H1 (cell line): Measurements from ENCODE around the gene SERGEF. TPM values are rescaled to one million over a fixed set of nuclear protein-coding genes. Genes with fewer than 3 reads are reported as not detected.

Source experiments
- CTCF ChIA-PET: fragments of 300-600 bp; sonication (Branson Sonifier 250); formaldehyde crosslinking; loops from one replicate; lab custom pipeline; 2021; ENCODE audit not compliant: partially characterized antibody; lab: Charles Lee
- POLR2A ChIA-PET: fragments of 300-600 bp; sonication (Branson Sonifier 250); formaldehyde crosslinking; loops from one replicate; lab custom pipeline; 2021; ENCODE audit warnings: inconsistent platforms; ENCODE audit not compliant: partially characterized antibody; lab: Charles Lee
- DNase-seq, 2 experiments: peaks; one replicate each; pipeline versions ENCODE4 v3.0.0 to v3.0.0-alpha.2; 2010 to 2022; ENCODE audit warnings: low spot score in 2 of 2, low read depth in 1 of 2, mixed read lengths in 1 of 2
- FAIRE-seq: peaks from 2 replicates; lab custom pipeline; 2011; peaks lifted over from hg19 to GRCh38; lab: Jason Lieb, UNC
- H2AFZ ChIP-seq: 2 replicates; pipeline ENCODE4 v1.8.1; 2012; ENCODE audit warnings: low read length, inconsistent platforms
- H2AK5ac ChIP-seq: 2 replicates; pipeline ENCODE4 v1.6.1; 2013; ENCODE audit warnings: low read depth, low read length
- H2BK120ac ChIP-seq: replicated peaks from 2 replicates; pipeline ENCODE3; 2013; ENCODE audit warnings: low read depth, low read length, inconsistent platforms
- H2BK12ac ChIP-seq: 2 replicates; pipeline ENCODE4 v1.6.1; 2013; ENCODE audit warnings: low read depth, low read length
- H2BK15ac ChIP-seq: 2 replicates; pipeline ENCODE4 v1.6.1; 2013; ENCODE audit warnings: low read length
- H2BK20ac ChIP-seq: 2 replicates; pipeline ENCODE4 v1.6.1; 2013; ENCODE audit warnings: low read length
- H2BK5ac ChIP-seq: 2 replicates; pipeline ENCODE4 v1.6.1; 2013; ENCODE audit warnings: low read depth, low read length
- H3K14ac ChIP-seq: 2 replicates; pipeline ENCODE4 v1.6.1; 2013; ENCODE audit warnings: inconsistent platforms; ENCODE audit not compliant: insufficient read length
- H3K18ac ChIP-seq: 2 replicates; pipeline ENCODE4 v1.6.1; 2013; ENCODE audit warnings: low read length; ENCODE audit errors: extremely low read depth
- H3K23ac ChIP-seq: 2 replicates; pipeline ENCODE4 v1.6.1; 2013; ENCODE audit warnings: inconsistent platforms; ENCODE audit not compliant: insufficient read length
- H3K23me2 ChIP-seq: 2 replicates; pipeline ENCODE4 v1.6.1; 2013; ENCODE audit warnings: low read depth, low read length
- H3K27ac ChIP-seq: 2 replicates; pipeline ENCODE4 v1.6.1; 2011; ENCODE audit warnings: low read depth, low read length, inconsistent platforms
- H3K27me3 ChIP-seq, 4 experiments: replicated peaks in 1 of 4; 1 replicate in 1 of 4; 2 replicates in 3 of 4; pipeline versions ENCODE4 v1.6.1 to v1.8.1; 2011 to 2013; ENCODE audit warnings: low read length in 3 of 4, mild to moderate bottlenecking in 3 of 4, inconsistent platforms in 2 of 4, mixed read lengths in 2 of 4, moderate library complexity in 1 of 4; ENCODE audit not compliant: control insufficient read depth in 3 of 4, insufficient read depth in 3 of 4; ENCODE audit errors: extremely low read depth in 1 of 4
- H3K36me3 ChIP-seq, 4 experiments: 2 replicates each; pipeline versions ENCODE4 v1.6.1 to v1.8.1; 2011 to 2013; ENCODE audit warnings: mild to moderate bottlenecking in 4 of 4, low read length in 3 of 4, moderate library complexity in 2 of 4, control low read depth in 1 of 4, inconsistent platforms in 1 of 4; ENCODE audit not compliant: insufficient read depth in 4 of 4, control insufficient read depth in 2 of 4
- H3K4ac ChIP-seq: replicated peaks from 2 replicates; pipeline ENCODE3; 2013; ENCODE audit warnings: low read length, low read depth, mixed read lengths, inconsistent platforms; ENCODE audit not compliant: insufficient read length
- H3K4me1 ChIP-seq, 4 experiments: replicated peaks in 1 of 4; 1 replicate in 1 of 4; 2 replicates in 3 of 4; pipeline versions ENCODE4 v1.6.1 to v1.8.1; 2011 to 2013; ENCODE audit warnings: low read length in 3 of 4, inconsistent platforms in 2 of 4, mixed read lengths in 1 of 4; ENCODE audit not compliant: insufficient read depth in 4 of 4, control insufficient read depth in 3 of 4
- H3K4me2 ChIP-seq, 2 experiments: 2 replicates each; pipeline versions ENCODE4 v1.6.1 to v1.8.1; 2011 to 2013; ENCODE audit warnings: low read depth in 2 of 2, low read length in 2 of 2, control low read depth in 1 of 2, inconsistent platforms in 1 of 2, mild to moderate bottlenecking in 1 of 2; ENCODE audit not compliant: insufficient read depth in 1 of 2
- H3K4me3 ChIP-seq, 4 experiments: fragments of 200-600, 300-600 bp in 1 of 4; sonication (generic), shearing (Covaris generic), sonication (Bioruptor Twin) in 1 of 4; 2 replicates each; pipeline versions ENCODE4 v1.5.1 to v1.8.1; 2011 to 2016; ENCODE audit warnings: low read length in 4 of 4, low read depth in 3 of 4, control low read depth in 2 of 4, inconsistent platforms in 2 of 4, mild to moderate bottlenecking in 2 of 4, mixed read lengths in 1 of 4, moderate library complexity in 1 of 4; ENCODE audit not compliant: insufficient read depth in 2 of 4; ENCODE audit errors: extremely low read depth in 1 of 4
- H3K56ac ChIP-seq: replicated peaks from 2 replicates; pipeline ENCODE3; 2013; ENCODE audit warnings: low read depth, mild to moderate bottlenecking, mixed read lengths, low read length, inconsistent platforms; ENCODE audit not compliant: insufficient read length
- H3K79me1 ChIP-seq: 2 replicates; pipeline ENCODE4 v1.6.1; 2013; ENCODE audit warnings: low read depth, low read length, control low read depth
- H3K79me2 ChIP-seq, 2 experiments: 2 replicates each; pipeline versions ENCODE4 v1.6.1 to v1.8.1; 2012 to 2013; ENCODE audit warnings: low read length in 2 of 2, mild to moderate bottlenecking in 2 of 2, inconsistent platforms in 1 of 2; ENCODE audit not compliant: insufficient read depth in 2 of 2, control insufficient read depth in 1 of 2
- H3K9ac ChIP-seq, 4 experiments: replicated peaks in 1 of 4; 1 replicate in 1 of 4; 2 replicates in 3 of 4; pipeline versions ENCODE4 v1.6.1 to v1.8.1; 2011 to 2013; ENCODE audit warnings: low read depth in 3 of 4, low read length in 3 of 4, control low read depth in 2 of 4, mild to moderate bottlenecking in 2 of 4, moderate library complexity in 2 of 4, inconsistent platforms in 1 of 4; ENCODE audit errors: extremely low read depth in 1 of 4
- H3K9me3 ChIP-seq, 2 experiments: 2 replicates each; pipeline versions ENCODE4 v1.6.1 to v1.8.1; 2012 to 2013; ENCODE audit warnings: mild to moderate bottlenecking in 2 of 2, moderate library complexity in 2 of 2, control low read depth in 1 of 2, inconsistent platforms in 1 of 2, low read depth in 1 of 2, low read length in 1 of 2, mixed read lengths in 1 of 2; ENCODE audit not compliant: insufficient read depth in 2 of 2
- H4K20me1 ChIP-seq, 2 experiments: replicated peaks in 1 of 2; 2 replicates each; pipeline versions ENCODE3 to v1.8.1; 2011 to 2013; ENCODE audit warnings: inconsistent platforms in 2 of 2, low read length in 2 of 2, mild to moderate bottlenecking in 1 of 2; ENCODE audit not compliant: insufficient read depth in 2 of 2, control insufficient read depth in 1 of 2
- H4K5ac ChIP-seq: 2 replicates; pipeline ENCODE4 v1.6.1; 2013; ENCODE audit warnings: low read length, low read depth, mixed read lengths, inconsistent platforms; ENCODE audit not compliant: insufficient read length
- H4K8ac ChIP-seq: 2 replicates; pipeline ENCODE4 v1.8.0; 2013; ENCODE audit warnings: mild to moderate bottlenecking, moderate library complexity, low read length, inconsistent platforms; ENCODE audit not compliant: insufficient read depth; ENCODE audit errors: extremely low read depth
- H4K91ac ChIP-seq: replicated peaks from 2 replicates; pipeline ENCODE3; 2013; ENCODE audit warnings: low read length, mixed read lengths, inconsistent platforms; ENCODE audit not compliant: insufficient read length
- ASH2L ChIP-seq: fragments of 200-600, 300-600 bp; sonication (generic); IDR thresholded peaks from one replicate; pipeline ENCODE4 v1.7.1; 2017; ENCODE audit warnings: low read length
- E2F6 ChIP-seq: IDR thresholded peaks from 2 replicates; pipeline ENCODE4 v1.6.1; 2012; ENCODE audit warnings: inconsistent platforms
- RAD21 ChIP-seq, 2 experiments: IDR thresholded peaks in 1 of 2; conservative IDR thresholded peaks in 1 of 2; 2 replicates each; pipeline ENCODE4 v1.6.1; 2011; ENCODE audit warnings: low read depth in 2 of 2, low read length in 2 of 2, improper control_type of control experiment in 1 of 2, inconsistent platforms in 1 of 2, mild to moderate bottlenecking in 1 of 2, moderate library complexity in 1 of 2
- WGBS, 2 experiments: shearing (Covaris generic) in 1 of 2; methylation state at CpG; one replicate each; pipeline versions ENCODE4 v1.1.6 to v1.1.7; 2013 to 2015; ENCODE audit warnings: low lambda C conversion rate in 2 of 2, mixed read lengths in 2 of 2, inconsistent platforms in 1 of 2, low coverage in 1 of 2, missing lambda C conversion rate in 1 of 2; ENCODE audit not compliant: insufficient replicate concordance in 2 of 2, insufficient coverage in 1 of 2, insufficient read length in 1 of 2; ENCODE audit errors: extremely low coverage in 1 of 2, missing lambda C conversion rate in 1 of 2; 5-methylcytosine and 5-hydroxymethylcytosine counted together
- polyA plus RNA-seq, 7 experiments: library from polyadenylated mRNA; depleted of rRNA in 3 of 7; stranded (reverse) in 5 of 7; unstranded in 2 of 7; fragments of >200 nt in 5 of 7; fragments of 200-250 nt in 2 of 7; gene quantifications; 1 replicate in 5 of 7; 2 replicates in 1 of 7; 4 replicates in 1 of 7; pipeline versions ENCODE4 v1.2.1 to v1.2.3, GENCODE V29; 2011 to 2013; ENCODE audit warnings: missing spikeins in 2 of 7, mixed read lengths in 2 of 7
- total RNA-seq: library from RNA; stranded (reverse); fragmentation: NEBNext Ultra II Directional; extraction: Animal tissue kit (Norgen Biotek cat#: 25700); gene quantifications from 2 replicates; pipeline ENCODE4 v1.2.1, GENCODE V29; 2021
- TF ChIP-seq, protein P1 (sequence below), 3 experiments: IDR thresholded peaks; 1 replicate in 2 of 3; 2 replicates in 1 of 3; pipeline versions ENCODE4 v1.5.1 to v1.6.1; 2011; ENCODE audit warnings: low read length in 3 of 3, mild to moderate bottlenecking in 3 of 3, inconsistent platforms in 2 of 3, low read depth in 1 of 3, moderate library complexity in 1 of 3; ENCODE audit not compliant: insufficient read depth in 1 of 3; ENCODE audit errors: control extremely low read depth in 1 of 3

The SERGEF gene
- total and polyA plus RNA-seq, 2 of the 8 experiments (the other 6 are each of a cell fraction or from before 2014, with no cell fraction given): 16.6 to 28.8 TPM

DNA sequence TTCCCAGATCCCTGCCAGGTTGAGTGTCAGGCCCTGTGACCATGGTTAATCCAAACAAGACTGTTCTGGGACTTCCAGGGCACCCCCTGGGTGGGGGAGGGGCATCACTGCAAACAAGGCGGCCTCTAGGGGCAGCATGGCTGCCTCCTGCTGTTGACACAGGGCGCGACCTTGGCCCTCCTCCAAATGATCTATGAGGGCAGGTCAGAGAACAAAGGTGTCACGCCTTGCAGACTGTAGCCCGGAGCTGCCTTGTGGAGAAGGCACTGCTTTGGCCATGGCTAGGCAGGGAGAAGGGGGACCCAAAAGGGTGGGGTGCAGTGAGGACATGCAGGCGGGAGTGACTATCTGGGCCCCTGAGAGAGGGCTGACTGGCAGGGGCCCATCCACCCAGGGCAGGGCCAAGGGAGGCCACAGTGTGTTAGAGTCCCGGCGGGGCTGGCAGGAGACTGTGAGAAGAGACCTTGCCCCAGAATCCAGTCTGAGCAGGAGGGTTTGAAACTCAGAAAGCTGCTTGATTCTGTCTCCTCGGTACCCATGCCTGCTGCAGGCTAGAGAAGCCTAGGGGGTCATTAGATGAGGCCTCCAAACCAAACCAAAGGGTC is 242.7 kb downstream of the SERGEF start:
- H3K4me3 ChIP-seq: no peak overlapping the region
- no peak overlapping the region for H3K23ac ChIP-seq
- no peaks in the 10 kb centered on the region for H3K27me3 ChIP-seq
- no peak overlapping the region for H2BK5ac ChIP-seq
- H3K9ac ChIP-seq: no peak overlapping the region
- FAIRE-seq: no peak
- H3K36me3 ChIP-seq: no peaks in the 10 kb centered on the region
- no peak overlapping the region for H2BK12ac ChIP-seq
- H3K4me1 ChIP-seq: peaks cover 0 to 4% (median 0%) of the 10 kb centered on the region in 4 experiments; a peak in 2 of 7 replicates
- ChIA-PET CTCF (interaction anchor here (0.6 to 4.2 kb wide), 22 partner anchors 8 to 209 kb away, joined by 3 to 25 read pairs (median 4); partner anchors contain the start of gene KCNC1), POLR2A (no interaction called here)
- H2BK15ac ChIP-seq: no peak overlapping the region
- no peak overlapping the region for H2BK120ac ChIP-seq
- no peak overlapping the region for H3K4me2 ChIP-seq
- H4K8ac ChIP-seq: peak overlapping the region; percentile 28; the same call in 1 of the 2 replicates
- no peak overlapping the region for H2AFZ ChIP-seq
- H3K4ac ChIP-seq: no peak overlapping the region
- no peak overlapping the region for H2AK5ac ChIP-seq
- H4K20me1 ChIP-seq: no peaks in the 10 kb centered on the region
- 85% methylated on average over 9 of the region's 9 CpGs; no CpG with 5 or more reads in 1 of the 2 experiments for WGBS, 2 experiments
- H4K91ac ChIP-seq: no peak overlapping the region
- H3K23me2 ChIP-seq: peaks cover 2% of the 10 kb centered on the region; the same call in 1 of the 2 replicates
- no peaks in the 10 kb centered on the region for H3K79me2 ChIP-seq
- DNase-seq: no peak
- no peak overlapping the region for H4K5ac ChIP-seq
- H3K9me3 ChIP-seq: no peaks in the 10 kb centered on the region; a peak in 1 of 4 replicates
- H3K79me1 ChIP-seq: no peaks in the 10 kb centered on the region
- no peak overlapping the region for H3K27ac ChIP-seq
- H3K14ac ChIP-seq: no peak overlapping the region
- H3K18ac ChIP-seq: no peak overlapping the region
- TF ChIP-seq ASH2L: no peak
- TF ChIP-seq, protein P1, sequence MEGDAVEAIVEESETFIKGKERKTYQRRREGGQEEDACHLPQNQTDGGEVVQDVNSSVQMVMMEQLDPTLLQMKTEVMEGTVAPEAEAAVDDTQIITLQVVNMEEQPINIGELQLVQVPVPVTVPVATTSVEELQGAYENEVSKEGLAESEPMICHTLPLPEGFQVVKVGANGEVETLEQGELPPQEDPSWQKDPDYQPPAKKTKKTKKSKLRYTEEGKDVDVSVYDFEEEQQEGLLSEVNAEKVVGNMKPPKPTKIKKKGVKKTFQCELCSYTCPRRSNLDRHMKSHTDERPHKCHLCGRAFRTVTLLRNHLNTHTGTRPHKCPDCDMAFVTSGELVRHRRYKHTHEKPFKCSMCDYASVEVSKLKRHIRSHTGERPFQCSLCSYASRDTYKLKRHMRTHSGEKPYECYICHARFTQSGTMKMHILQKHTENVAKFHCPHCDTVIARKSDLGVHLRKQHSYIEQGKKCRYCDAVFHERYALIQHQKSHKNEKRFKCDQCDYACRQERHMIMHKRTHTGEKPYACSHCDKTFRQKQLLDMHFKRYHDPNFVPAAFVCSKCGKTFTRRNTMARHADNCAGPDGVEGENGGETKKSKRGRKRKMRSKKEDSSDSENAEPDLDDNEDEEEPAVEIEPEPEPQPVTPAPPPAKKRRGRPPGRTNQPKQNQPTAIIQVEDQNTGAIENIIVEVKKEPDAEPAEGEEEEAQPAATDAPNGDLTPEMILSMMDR (IDR thresholded peaks at IDR 0.05; ENCODE audit: control extremely low read depth in 1 of 3, insufficient read depth in 1 of 3, low read depth in 1 of 3, low read length in 3 of 3): peak; percentile 34 to 44 (median 43)
- TF ChIP-seq E2F6: no peak
- TF ChIP-seq RAD21 (IDR thresholded peaks at IDR 0.05 in 1 of 2, conservative IDR thresholded peaks at IDR 0.05 in 1 of 2; ENCODE audit: low read depth in 2 of 2, low read length in 2 of 2): peak; percentile 10 to 25; a peak in 1 of 4 replicates
- no peak overlapping the region for H3K56ac ChIP-seq
- no peak overlapping the region for H2BK20ac ChIP-seq
